GM08714 (cell line): ENCODE data around the gene KIRREL3.

Source experiments
- H3K4me3 ChIP-seq: fragments of 200-500 bp; sonication (Bioruptor generic); 2 replicates; pipeline ENCODE4 v1.5.1; 2014; ENCODE audit warnings: mild to moderate bottlenecking, low read length, inconsistent platforms
- ZNF274 ChIP-seq: IDR thresholded peaks from 2 replicates; pipeline ENCODE4 v1.6.1; 2012; ENCODE audit warnings: mild to moderate bottlenecking, low read depth, low read length

The KIRREL3 gene

DNA sequence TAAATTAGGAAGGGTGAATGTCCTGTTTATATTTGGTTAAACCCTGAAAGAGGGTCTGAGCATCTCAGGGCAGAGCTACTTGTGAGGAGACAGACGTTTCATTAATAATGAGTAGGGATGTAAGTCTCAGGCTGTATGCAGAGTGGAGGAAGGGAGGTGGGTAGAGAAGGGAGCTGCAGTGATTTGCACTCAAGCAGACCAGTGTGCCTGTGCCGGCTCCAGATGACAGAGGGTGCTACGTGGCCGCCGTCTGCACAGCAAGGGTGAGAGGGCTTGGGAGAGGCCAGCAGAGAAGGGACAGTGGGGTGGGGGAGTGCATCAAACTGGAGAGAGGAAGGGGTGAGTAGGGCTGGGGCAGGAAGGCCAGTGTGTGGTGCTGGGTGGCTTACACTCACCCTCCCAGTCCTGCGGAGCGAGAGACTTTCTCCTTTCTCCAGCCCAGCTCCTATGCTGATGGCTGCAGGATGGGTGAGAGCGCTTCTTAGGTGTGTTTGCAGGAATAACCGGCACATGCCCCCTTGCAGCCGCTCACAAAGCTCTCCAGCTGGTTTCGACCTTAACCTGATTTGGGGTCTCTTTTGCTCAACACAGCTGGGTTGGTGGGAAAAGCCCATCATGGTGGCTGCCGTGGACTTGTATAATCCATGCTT is 514.5 kb downstream of the KIRREL3 start:
- H3K4me3 ChIP-seq = no peak overlapping the region
- TF ChIP-seq ZNF274 = no peak

DNA sequence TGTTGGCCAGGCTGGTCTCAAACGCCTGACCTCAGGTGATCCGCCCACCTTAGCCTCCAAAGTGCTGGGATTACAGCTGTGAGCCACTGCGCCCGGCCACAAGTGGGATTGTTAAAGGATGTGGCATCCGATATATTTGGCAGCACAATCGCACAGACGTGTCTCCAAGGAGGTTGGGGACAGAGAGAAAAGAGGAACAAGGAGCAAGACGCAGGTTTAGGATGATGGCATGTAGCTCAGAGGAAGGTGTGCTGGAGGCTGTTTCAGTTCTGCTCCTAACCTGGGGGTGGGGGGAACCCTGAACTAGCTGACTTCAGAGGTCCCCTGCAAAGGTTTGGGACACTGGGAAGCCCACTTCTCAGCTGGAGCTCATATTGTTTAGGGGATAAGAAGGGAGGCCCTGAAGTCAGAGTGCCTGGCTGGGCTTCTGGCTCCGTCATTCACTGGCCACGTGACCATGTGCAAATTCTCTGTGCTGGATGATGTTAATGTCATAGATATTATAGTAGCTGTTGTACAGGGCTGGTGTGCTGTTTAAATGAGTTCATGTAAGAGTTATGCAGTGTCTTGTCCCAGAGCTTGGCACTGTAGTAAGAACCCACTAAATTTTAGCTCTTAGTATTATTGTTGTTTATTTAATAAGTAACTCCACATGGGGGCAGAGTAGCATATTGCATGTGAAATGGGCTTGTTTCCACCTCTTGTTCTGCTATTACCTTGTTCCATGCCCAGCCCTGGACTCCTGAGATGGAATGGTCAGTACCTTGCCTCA is 515.4 kb downstream of the KIRREL3 start:
- no peak overlapping the region for H3K4me3 ChIP-seq
- TF ChIP-seq ZNF274 = no peak

DNA sequence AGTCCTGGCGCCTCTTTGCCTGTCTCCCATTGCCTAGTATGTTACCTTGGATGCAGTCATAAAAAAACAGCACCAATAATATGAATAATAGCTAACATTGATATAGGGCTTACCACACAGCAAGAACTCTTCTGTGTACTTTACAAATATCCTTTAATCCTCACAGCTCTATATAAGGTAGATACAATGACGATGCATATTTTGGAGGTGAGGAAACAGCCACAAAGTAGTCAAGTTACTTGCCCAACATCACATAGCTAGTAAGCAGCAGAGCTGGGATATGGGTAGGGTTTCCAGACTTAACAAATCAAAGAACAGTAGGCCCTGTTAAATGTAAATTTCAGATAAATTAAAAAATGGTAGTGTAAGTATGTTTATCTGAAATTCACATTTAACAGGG is 516.3 kb downstream of the KIRREL3 start:
- TF ChIP-seq ZNF274 = no peak
- H3K4me3 ChIP-seq = no peak overlapping the region

DNA sequence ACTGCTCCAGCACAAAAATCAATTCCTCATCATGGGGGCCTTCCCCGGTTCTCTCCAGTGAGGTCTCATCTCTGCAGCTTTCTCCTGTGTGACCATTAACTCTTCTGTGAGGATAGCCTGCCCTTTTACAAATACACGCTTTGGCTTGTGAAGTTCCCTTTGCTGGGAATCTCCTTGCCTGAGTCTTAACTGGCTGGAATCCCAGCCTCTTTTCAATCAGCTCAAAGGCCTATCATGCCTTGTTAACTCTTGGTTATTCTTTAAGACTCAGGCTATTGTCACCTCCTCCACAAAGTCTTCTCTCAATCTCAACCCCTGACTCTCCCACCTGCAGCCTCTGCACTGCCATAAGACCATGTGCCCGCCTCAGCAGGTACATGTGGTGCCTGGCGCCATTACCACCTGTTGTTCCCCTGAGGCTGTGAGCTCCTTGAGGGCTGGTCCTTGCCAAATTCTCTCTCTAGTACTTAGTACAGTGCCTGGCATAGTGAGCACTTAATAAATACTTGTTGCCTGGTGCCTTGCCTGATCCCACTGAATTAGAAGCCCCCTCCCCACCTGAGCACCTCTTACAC is 516.9 kb downstream of the KIRREL3 start:
- TF ChIP-seq ZNF274 = no peak
- no peak overlapping the region for H3K4me3 ChIP-seq

DNA sequence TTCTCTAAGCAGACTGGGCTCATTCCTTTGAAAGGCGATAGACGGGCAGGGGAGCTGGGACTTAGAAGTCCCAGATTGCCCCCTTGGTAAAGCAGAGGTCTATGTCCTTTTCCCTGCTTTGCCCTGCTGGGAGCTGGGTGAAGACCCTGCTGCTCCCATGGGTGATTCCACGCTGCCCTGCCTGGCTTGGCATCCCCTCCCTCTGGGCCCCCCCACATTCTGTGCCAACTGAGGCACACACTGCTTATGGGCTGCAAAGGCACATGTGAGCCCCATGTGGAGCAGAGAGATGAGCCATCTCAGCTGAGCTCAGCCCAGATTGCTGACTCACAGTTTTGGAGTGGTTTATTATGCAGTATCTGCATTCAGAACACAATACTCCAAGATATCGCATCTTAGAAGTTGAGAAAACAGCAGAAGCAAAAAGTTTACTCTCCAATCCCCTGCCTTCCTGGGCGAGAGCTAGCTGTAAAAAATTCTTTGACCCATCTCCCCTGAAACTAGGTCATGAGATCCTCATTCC is 517.9 kb downstream of the KIRREL3 start:
- TF ChIP-seq ZNF274 = no peak
- no peak overlapping the region for H3K4me3 ChIP-seq

DNA sequence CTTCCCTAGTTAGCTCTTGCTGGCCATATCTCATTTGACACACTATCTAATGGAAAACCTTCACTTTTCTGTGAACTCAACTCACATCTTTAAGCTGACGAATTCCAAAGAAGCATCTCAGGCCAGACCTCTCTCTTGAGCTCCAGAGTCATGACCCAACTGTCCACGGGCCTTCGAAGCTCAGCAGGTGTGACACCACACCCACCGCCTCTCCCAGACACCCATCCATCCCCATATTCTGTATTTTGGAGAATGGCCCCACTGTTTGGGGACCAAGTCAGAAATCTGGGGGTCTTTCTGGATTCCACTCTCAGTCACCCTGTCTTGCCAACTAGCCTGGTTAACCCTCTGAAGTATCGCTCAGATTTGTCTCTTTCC is 519.3 kb downstream of the KIRREL3 start:
- no peak overlapping the region for H3K4me3 ChIP-seq
- TF ChIP-seq ZNF274 = no peak

DNA sequence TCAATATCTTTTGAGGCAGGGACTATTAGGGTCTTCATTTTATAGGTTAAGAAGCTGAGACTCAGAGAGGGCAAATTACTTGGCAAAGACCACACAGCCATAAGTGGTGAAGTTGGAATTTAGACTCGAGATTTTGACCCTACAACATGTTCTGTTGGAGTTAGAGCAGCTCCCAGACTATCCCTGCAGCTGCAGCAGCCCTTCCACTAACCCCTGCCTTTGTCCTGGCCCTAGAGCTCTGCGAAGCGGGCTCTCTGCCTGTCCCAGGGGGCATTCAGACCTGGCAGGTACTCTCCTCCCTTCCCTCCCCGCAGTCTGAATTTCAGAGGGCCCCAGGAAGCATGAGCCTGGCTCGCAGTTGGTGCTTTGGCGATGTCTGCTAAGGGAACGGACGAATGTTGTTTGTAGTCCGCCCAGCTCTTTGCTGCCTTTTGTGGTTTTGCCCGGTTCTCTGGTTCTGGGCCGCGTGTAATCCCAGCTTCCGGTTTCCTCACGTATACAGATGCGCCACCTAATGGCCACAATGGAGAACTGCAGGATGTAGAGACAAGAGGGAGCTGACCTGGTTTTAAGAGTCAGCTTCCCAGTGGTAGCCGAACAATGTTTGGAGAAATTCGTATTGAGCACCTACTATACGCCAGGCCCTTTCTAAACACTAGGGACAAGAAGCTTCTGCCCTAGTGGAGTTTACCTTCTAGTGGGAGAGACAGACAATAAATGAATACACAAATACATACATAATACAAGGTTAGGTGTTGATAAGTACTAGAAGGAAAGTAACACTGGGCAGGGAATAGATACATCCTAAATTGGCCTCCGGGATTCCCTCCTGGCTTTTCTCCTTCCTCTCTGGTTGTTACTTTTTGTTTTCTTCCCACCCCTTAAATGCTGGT is 519.9 kb downstream of the KIRREL3 start:
- TF ChIP-seq ZNF274 = no peak
- no peak overlapping the region for H3K4me3 ChIP-seq

DNA sequence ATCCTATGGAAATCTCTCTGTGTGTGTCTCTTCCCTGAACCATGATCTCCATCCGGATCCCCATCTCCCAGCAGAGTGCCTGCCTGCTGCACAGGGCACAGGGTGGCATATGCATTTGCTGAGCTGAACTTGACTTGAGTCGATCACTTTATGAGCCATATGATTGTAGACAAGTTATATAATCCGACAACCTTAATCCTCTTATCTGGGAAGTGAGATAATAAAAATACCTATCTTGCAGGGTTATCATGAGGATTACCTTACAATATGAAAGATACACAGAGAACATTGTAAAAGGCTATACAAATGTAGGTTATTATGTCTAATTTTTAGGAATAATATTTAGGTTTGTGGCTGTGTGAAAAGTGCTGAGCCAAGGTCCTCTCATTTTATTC is 520.6 kb downstream of the KIRREL3 start:
- TF ChIP-seq ZNF274 = no peak
- no peak overlapping the region for H3K4me3 ChIP-seq

DNA sequence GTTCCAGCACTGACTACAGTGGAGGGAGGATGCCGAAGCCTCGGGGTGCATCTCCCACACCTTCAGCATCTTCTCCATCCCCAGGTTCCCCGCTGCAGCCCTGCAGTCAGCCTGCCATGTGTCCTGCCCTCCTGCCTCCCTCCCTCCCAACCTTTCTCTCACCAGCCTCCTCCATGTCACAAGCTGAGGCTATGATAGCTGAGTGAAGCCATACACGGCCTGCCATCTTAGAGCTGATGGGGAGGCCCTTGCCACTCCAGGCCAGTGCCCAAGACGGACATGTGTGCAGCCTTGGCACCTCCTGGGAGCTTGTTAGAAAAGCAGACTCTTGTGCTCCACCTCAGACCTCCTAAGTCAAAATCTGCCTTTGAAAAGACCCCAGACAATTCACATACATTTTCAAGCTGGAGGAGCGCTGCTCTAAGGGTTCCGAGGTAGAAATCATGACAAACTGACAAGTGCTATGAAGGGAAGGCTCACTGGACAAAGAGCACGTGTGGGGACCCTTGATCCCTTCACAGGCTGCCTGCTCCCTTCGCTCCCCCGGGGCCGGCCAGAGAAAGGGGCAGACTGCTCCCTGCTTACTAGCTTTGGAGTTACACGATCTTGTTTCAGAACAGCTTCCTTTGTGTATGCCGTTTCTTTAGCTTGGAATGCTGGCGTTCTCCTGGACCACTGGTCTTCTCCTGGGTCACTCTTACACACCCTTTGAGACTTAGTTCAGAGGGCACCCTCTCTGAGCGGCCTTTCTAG is 521.2 kb downstream of the KIRREL3 start:
- no peak for TF ChIP-seq ZNF274
- H3K4me3 ChIP-seq = no peak overlapping the region

DNA sequence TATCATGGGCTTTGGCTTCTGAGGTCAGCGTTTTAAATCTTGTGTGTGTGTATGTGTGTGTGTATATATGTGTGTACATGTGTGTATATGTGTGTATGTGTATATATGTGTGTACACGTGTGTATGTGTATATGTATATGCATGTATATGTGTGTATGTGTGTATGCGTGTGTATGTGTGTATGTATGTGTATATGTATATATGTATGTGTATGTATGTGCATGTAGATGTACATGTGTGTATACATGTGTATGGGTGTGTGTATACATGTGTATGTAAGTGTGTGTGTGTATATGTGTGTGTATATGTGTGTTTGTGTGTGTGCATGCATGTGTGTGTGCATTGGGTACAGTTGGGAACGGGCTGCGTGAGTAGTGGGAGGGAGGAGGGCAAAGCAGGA is 522.1 kb downstream of the KIRREL3 start:
- H3K4me3 ChIP-seq = no peak overlapping the region
- no peak for TF ChIP-seq ZNF274

DNA sequence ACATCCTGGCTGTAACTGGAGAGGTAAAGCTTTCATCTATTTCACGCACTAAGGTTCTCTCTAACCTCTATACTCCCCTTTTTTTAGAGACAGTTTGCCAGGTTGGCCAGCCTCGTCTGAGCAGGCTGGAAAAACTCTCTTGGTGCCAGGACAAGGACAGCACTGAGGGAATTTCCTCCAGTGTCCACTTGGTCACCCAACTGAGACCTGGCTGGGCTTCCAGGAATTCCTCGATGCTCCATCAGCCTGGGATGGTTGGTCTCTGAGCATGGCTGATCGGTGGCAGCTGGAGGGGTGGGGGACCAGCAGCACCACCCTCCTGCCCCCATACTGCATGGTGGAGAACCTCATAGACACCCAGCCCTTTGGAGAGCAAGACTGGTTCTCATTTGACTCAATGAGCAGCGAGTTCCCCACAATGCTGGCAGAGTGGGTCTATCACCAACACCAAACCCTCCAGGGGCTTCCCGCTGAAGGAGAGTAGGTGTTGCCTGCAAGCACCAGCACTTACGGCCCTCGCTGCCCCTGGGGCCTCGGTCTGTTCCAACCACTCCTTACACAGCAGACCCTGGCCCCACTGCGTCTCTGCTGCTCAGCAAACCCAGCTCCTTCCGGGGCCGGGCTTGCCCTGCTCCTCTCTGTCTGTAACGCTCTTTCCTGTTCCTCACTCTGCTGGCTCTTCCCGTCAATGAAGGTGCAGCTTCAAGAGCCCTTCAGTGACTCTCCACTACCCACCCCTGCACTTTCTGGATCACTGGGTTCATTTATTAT is 522.9 kb downstream of the KIRREL3 start:
- no peak for TF ChIP-seq ZNF274
- H3K4me3 ChIP-seq = no peak overlapping the region

DNA sequence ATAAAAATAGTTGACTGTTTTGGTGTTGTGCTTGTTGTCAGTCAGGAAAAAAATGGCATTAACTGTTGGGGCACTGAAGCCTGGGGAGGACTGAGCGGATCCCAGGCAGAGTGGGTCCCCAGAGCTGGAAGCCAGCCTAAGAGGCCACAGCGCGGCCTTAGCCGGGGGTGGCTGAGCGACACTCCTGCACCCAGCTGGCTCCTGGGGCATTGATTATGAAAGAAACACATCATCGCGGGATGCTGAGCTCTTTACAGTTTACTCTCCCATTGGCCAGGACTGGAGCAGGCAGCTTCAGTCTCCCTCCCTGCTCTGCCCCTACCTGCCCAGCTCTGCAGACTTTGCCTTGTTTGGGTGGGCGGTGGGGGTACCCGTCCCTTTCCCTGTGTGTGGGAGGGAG is 523.6 kb downstream of the KIRREL3 start:
- no peak for TF ChIP-seq ZNF274
- H3K4me3 ChIP-seq = no peak overlapping the region
